K562 (cell line): ENCODE measurements around the gene BRF1.

Source experiments
- CBX2 ChIP-seq: fragments of 200-600 bp; sonication (generic); IDR thresholded peaks from one replicate; pipeline ENCODE4 v1.6.1; 2012; ENCODE audit warnings: mild to moderate bottlenecking, low read length, inconsistent platforms; ENCODE audit not compliant: insufficient read depth, poor library complexity, severe bottlenecking
- CTCF ChIP-seq, 3 experiments: IDR thresholded peaks in 2 of 3; conservative IDR thresholded peaks in 1 of 3; 2 replicates each; pipeline ENCODE4 v1.5.1; 2011 to 2012; ENCODE audit warnings: low read length in 3 of 3, mild to moderate bottlenecking in 3 of 3, control low read depth in 2 of 3, improper control_type of control experiment in 1 of 3, inconsistent platforms in 1 of 3, low read depth in 1 of 3, mixed read lengths in 1 of 3, moderate library complexity in 1 of 3; ENCODE audit not compliant: insufficient read depth in 2 of 3
- FOS ChIP-seq: IDR thresholded peaks from 3 replicates; pipeline ENCODE4 v1.6.1; 2011; ENCODE audit not compliant: insufficient read length; ENCODE audit errors: extremely low read depth
- NFYB ChIP-seq: IDR thresholded peaks from 2 replicates; pipeline ENCODE4 v1.6.1; 2011; ENCODE audit warnings: mild to moderate bottlenecking, moderate library complexity; ENCODE audit not compliant: insufficient read length; ENCODE audit errors: extremely low read depth
- NKRF ChIP-seq: fragments of 450-650 bp; IDR thresholded peaks from 2 replicates; pipeline ENCODE4 v1.6.1; 2016; ENCODE audit warnings: borderline replicate concordance
- RFX1 ChIP-seq: fragments of 450-650 bp; IDR thresholded peaks from 2 replicates; pipeline ENCODE4 v1.6.1; 2016; ENCODE audit warnings: mild to moderate bottlenecking, moderate library complexity
- SREBF2 ChIP-seq: sonication (generic); formaldehyde crosslinking; IDR thresholded peaks from 2 replicates; pipeline ENCODE4 v1.4.0; 2020; ENCODE audit warnings: mild to moderate bottlenecking, missing genetic modification reagents
- TBL1XR1 ChIP-seq, 2 experiments: IDR thresholded peaks; 2 replicates each; pipeline ENCODE4 v1.6.1; 2012; ENCODE audit warnings: improper control_type of control experiment in 2 of 2, low read length in 2 of 2, mild to moderate bottlenecking in 1 of 2
- UBTF ChIP-seq, 2 experiments: IDR thresholded peaks; 2 replicates each; pipeline ENCODE4 v1.6.1; 2012; ENCODE audit warnings: improper control_type of control experiment in 2 of 2, low read depth in 2 of 2, low read length in 2 of 2, borderline replicate concordance in 1 of 2
- ZBTB17 ChIP-seq: fragments of 450-650 bp; formaldehyde crosslinking; IDR thresholded peaks from 2 replicates; pipeline ENCODE4 v1.4.0; 2020; ENCODE audit warnings: mild to moderate bottlenecking
- ZBTB2 ChIP-seq: fragments of 450-650 bp; IDR thresholded peaks from 2 replicates; pipeline ENCODE4 v1.6.1; 2016; ENCODE audit warnings: antibody characterized with exemption
- ZNF121 ChIP-seq: sonication (generic); formaldehyde crosslinking; conservative IDR thresholded peaks from 2 replicates; pipeline ENCODE4 v1.8.0; 2022; ENCODE audit warnings: missing genetic modification reagents

- no peak for TF ChIP-seq TBL1XR1 (IDR thresholded peaks at IDR 0.05; ENCODE audit: low read length in 2 of 2)
- TF ChIP-seq CTCF (IDR thresholded peaks at IDR 0.05 in 2 of 3, conservative IDR thresholded peaks at IDR 0.05 in 1 of 3; ENCODE audit: insufficient read depth in 2 of 3, low read depth in 1 of 3, low read length in 3 of 3), result no peak
- TF ChIP-seq ZNF121 (CRISPR knock-in tag), result no peak
- no peak for TF ChIP-seq NFYB
- no peak for TF ChIP-seq UBTF (IDR thresholded peaks at IDR 0.05; ENCODE audit: borderline replicate concordance in 1 of 2, low read depth in 2 of 2, low read length in 2 of 2)
- TF ChIP-seq CBX2, result no peak
- TF ChIP-seq RFX1, result no peak
- no peak for TF ChIP-seq ZBTB17 (CRISPR knock-in tag)
- no peak for TF ChIP-seq SREBF2 (CRISPR knock-in tag)
- no peak for TF ChIP-seq ZBTB2
- no peak for TF ChIP-seq NKRF
- no peak for TF ChIP-seq FOS
Measured at GRCh38 chr14:105333020-105333490, 32.3 kb upstream of the BRF1 start.
